Spinal cord (tissue), 10 donors: ENCODE results near the gene ZNF106. TPM values are rescaled to one million over a fixed set of nuclear protein-coding genes. Genes with fewer than 3 reads are reported as not detected.

Experiments used
- DNase-seq, 6 donors: peaks; one replicate each; pipeline versions ENCODE4 v3.0.0 to v3.0.0-alpha.2; 2013 to 2015; ENCODE audit warnings: low spot score in 6 of 6, low read depth in 4 of 6
- H3K27ac ChIP-seq: one replicate; pipeline ENCODE4 v1.5.1; 2013; ENCODE audit warnings: low read depth, low read length, control low read depth
- H3K27me3 ChIP-seq: one replicate; pipeline ENCODE4 v1.6.1; 2013; ENCODE audit warnings: low read length; ENCODE audit not compliant: control insufficient read depth, insufficient read depth
- H3K36me3 ChIP-seq: one replicate; pipeline ENCODE4 v1.6.1; 2013; ENCODE audit warnings: low read length; ENCODE audit not compliant: control insufficient read depth, insufficient read depth
- H3K4me1 ChIP-seq: one replicate; pipeline ENCODE4 v1.6.1; 2013; ENCODE audit warnings: low read length; ENCODE audit not compliant: control insufficient read depth, insufficient read depth
- H3K4me3 ChIP-seq: one replicate; pipeline ENCODE4 v1.5.1; 2013; ENCODE audit warnings: low read depth, low read length, control low read depth
- H3K9me3 ChIP-seq: one replicate; pipeline ENCODE4 v1.6.1; 2013; ENCODE audit warnings: low read length; ENCODE audit not compliant: control insufficient read depth, insufficient read depth
- WGBS: methylation state at CpG from one replicate; pipeline ENCODE4 v1.1.5; 2013; ENCODE audit warnings: missing lambda C conversion rate; ENCODE audit not compliant: insufficient coverage; 5-methylcytosine and 5-hydroxymethylcytosine counted together
- polyA plus RNA-seq, 2 donors: library from polyadenylated mRNA; unstranded; fragments of 120-200 nt; gene quantifications; one replicate each; pipeline ENCODE4 v1.2.1, GENCODE V29; 2013; ENCODE audit not compliant: insufficient read length in 2 of 2
- total RNA-seq, 2 donors: library from RNA; depleted of rRNA in 1 of 2; stranded (reverse); fragments of 120-200 nt in 1 of 2; fragments of >200 nt in 1 of 2; gene quantifications; one replicate each; pipeline versions ENCODE4 v1.2.3 to v1.2.4, GENCODE V29; 2013 to 2014
- donor health status: healthy.

The ZNF106 gene
- total and polyA plus RNA-seq, 4 donors: 29.2 to 76.8 (median 50.7) TPM

GRCh38 chr15:42453826-42454225, 37.1 kb downstream of the ZNF106 start:
- DNase-seq: no peak
- WGBS: no CpG with 5 or more reads among the region's 3 CpGs
- H3K27me3 ChIP-seq: no peaks in the 10 kb centered on the region
- H3K9me3 ChIP-seq: no peaks in the 10 kb centered on the region
- H3K4me1 ChIP-seq: peaks cover 6% of the 10 kb centered on the region
- no peak overlapping the region for H3K4me3 ChIP-seq
- H3K27ac ChIP-seq: no peak overlapping the region
- peaks cover 19% of the 10 kb centered on the region for H3K36me3 ChIP-seq

DNA sequence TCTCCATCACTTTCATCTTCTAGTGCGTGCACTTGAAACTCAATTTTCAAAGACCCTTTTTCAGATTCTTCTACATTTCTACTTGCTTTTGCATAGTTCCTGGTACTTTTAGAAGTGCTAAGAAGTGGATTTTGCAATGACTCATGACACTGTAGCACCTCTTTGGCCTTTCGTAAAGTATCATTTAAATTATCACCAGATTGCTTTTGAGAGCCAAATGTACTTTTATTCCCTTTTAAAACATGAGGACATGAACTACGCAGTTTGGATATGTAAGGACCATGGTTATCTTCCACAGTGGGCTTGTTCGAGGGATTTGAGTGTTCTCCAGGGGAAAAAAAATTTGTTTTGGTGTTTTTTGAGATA, 40.5 kb downstream of the ZNF106 start:
- Histone ChIP-seq H3K36me3 (peaks cover 30% of the 10 kb centered on the region), H3K9me3 (no peaks in the 10 kb centered on the region), H3K27me3 (no peaks in the 10 kb centered on the region), H3K4me1 (no peaks in the 10 kb centered on the region), H3K4me3 (no peak overlapping the region), H3K27ac (no peak overlapping the region)
- DNase-seq: no peak
- WGBS: 93% methylated on average over 2 of the region's 4 CpGs

- Histone ChIP-seq H3K4me1 (no peaks in the 10 kb centered on the region), H3K27ac (no peak overlapping the region), H3K9me3 (no peaks in the 10 kb centered on the region), H3K4me3 (no peak overlapping the region), H3K36me3 (peaks cover 30% of the 10 kb centered on the region), H3K27me3 (no peaks in the 10 kb centered on the region)
- DNase-seq: no peak
- 96% methylated on average over 12 of the region's 13 CpGs for WGBS
Measured at GRCh38 chr15:42449770-42450424, 41.0 kb downstream of the ZNF106 start.

DNA sequence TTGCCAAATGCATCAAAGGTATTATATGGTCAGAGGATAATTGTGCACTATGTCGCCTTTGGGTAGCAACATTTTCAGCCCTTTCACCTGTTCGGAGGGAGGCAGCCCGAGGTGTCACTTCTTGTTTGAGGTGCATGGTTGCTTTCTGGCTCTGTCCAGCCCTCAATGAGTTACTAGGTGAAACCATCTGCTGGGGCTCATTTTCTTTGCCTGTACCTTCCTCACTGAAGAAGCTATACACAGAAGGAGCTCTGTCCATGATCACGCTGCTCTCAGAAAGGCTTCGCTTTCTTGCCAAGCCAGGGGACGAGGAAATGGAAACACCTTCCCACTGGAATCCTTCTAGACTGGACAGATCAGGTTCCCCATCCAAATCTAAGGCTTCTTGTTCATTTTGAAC, 42.7 kb downstream of the ZNF106 start:
- Histone ChIP-seq H3K4me3 (no peak overlapping the region), H3K9me3 (no peaks in the 10 kb centered on the region), H3K27ac (no peak overlapping the region), H3K27me3 (no peaks in the 10 kb centered on the region), H3K4me1 (no peaks in the 10 kb centered on the region), H3K36me3 (peaks cover 37% of the 10 kb centered on the region)
- no peak for DNase-seq
- WGBS: 97% methylated on average over 6 of the region's 6 CpGs

GRCh38 chr15:42447599-42447998, 43.3 kb downstream of the ZNF106 start:
- Histone ChIP-seq H3K27me3 (no peaks in the 10 kb centered on the region), H3K27ac (no peak overlapping the region), H3K4me1 (no peaks in the 10 kb centered on the region), H3K9me3 (no peaks in the 10 kb centered on the region), H3K36me3 (peaks cover 41% of the 10 kb centered on the region), H3K4me3 (no peak overlapping the region)
- no CpG with 5 or more reads among the region's 2 CpGs for WGBS
- DNase-seq: no peak

GRCh38 chr15:42445551-42445950, 45.4 kb downstream of the ZNF106 start:
- peaks cover 36% of the 10 kb centered on the region for H3K36me3 ChIP-seq
- no peak for DNase-seq
- no peaks in the 10 kb centered on the region for H3K4me1 ChIP-seq
- no peaks in the 10 kb centered on the region for H3K27me3 ChIP-seq
- H3K4me3 ChIP-seq: no peak overlapping the region
- H3K9me3 ChIP-seq: no peaks in the 10 kb centered on the region
- H3K27ac ChIP-seq: no peak overlapping the region

GRCh38 chr15:42444415-42445063, 46.4 kb downstream of the ZNF106 start:
- WGBS: 100% methylated on average over 3 of the region's 5 CpGs
- no peaks in the 10 kb centered on the region for H3K27me3 ChIP-seq
- no peak for DNase-seq
- H3K4me3 ChIP-seq: no peak overlapping the region
- H3K27ac ChIP-seq: no peak overlapping the region
- no peaks in the 10 kb centered on the region for H3K9me3 ChIP-seq
- no peaks in the 10 kb centered on the region for H3K4me1 ChIP-seq
- peaks cover 31% of the 10 kb centered on the region for H3K36me3 ChIP-seq

DNA sequence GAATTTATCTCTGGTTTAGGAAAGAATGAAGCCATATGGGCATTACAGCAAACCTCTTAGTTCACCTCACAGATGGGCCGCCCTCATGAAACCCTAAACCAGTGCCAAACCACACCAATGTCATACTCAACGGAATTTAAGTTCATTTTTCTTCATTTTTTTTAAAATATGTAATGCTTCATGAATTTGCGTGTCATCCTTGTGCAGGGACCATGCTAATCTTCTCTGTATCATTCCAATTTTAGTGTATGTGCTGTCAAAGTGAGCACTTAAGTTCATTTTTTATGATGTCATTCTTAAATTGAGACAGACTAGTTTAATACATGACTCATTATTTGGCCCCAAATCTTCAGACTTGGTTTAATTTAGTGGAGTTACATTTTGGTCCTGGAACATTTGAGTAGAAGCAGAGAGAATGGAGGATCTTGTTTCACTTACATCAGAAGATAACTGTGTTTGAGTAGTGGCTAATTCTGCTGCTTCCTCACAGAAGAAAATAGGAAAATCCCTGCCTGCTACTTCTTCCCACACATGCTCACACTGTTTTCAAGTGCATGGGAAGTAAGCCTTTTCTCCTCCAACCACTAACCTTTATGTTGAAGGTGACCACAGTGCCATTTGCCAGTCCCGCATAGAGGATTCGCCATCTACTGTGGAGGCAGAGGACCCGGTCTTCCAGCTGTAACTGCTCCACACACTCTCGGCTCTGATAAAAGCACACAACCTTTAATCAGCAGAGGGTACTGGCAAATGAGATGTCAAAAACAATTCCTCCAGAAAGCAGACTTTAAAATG, 63.3 kb downstream of the ZNF106 start:
- WGBS: 93% methylated on average over 3 of the region's 7 CpGs
- no peak overlapping the region for H3K27ac ChIP-seq

DNA sequence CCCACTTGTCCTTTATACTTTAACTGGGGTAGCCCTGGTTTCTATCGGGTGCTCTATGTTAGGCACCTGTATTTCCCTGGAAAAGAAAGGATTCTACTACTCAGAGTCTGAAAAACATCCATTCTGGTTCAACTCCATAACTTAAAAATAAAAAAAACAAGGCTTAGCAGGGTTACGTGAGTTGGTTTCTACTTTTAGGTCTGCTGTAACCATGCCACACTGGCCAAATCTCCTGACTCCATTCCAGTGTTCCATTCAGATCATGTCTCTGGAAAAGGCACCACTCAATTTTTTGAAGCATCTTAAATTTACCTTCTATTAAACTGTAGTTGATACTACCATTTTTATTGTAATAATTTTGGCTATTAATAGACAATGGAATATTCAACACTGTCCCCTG, 69.6 kb downstream of the ZNF106 start:
- no peak overlapping the region for H3K4me3 ChIP-seq
- H3K36me3 ChIP-seq: peaks cover 53% of the 10 kb centered on the region
- no peak overlapping the region for H3K27ac ChIP-seq
- no peaks in the 10 kb centered on the region for H3K9me3 ChIP-seq
- no peaks in the 10 kb centered on the region for H3K27me3 ChIP-seq
- no peak for DNase-seq
- 100% methylated on average over 1 of the region's 2 CpGs for WGBS
- H3K4me1 ChIP-seq: no peaks in the 10 kb centered on the region

More for the DNA sequence above, 63.3 kb downstream of the ZNF106 start:
- DNase-seq: no peak
- no peak overlapping the region for H3K4me3 ChIP-seq
- H3K36me3 ChIP-seq: peaks cover 56% of the 10 kb centered on the region
- H3K9me3 ChIP-seq: no peaks in the 10 kb centered on the region
- H3K4me1 ChIP-seq: no peaks in the 10 kb centered on the region
- H3K27me3 ChIP-seq: no peaks in the 10 kb centered on the region
